H1 (cell line): ENCODE measurements around the gene NCCRP1. TPM values are rescaled to one million over a fixed set of nuclear protein-coding genes. Genes with fewer than 3 reads are reported as not detected.

Experiments used
- CTCF ChIA-PET: fragments of 300-600 bp; sonication (Branson Sonifier 250); formaldehyde crosslinking; loops from one replicate; lab custom pipeline; 2021; ENCODE audit not compliant: partially characterized antibody; lab: Charles Lee
- POLR2A ChIA-PET: fragments of 300-600 bp; sonication (Branson Sonifier 250); formaldehyde crosslinking; loops from one replicate; lab custom pipeline; 2021; ENCODE audit warnings: inconsistent platforms; ENCODE audit not compliant: partially characterized antibody; lab: Charles Lee
- DNase-seq, 2 experiments: peaks; one replicate each; pipeline versions ENCODE4 v3.0.0 to v3.0.0-alpha.2; 2010 to 2022; ENCODE audit warnings: low spot score in 2 of 2, low read depth in 1 of 2, mixed read lengths in 1 of 2
- FAIRE-seq: peaks from 2 replicates; lab custom pipeline; 2011; peaks lifted over from hg19 to GRCh38; lab: Jason Lieb, UNC
- H2AFZ ChIP-seq: 2 replicates; pipeline ENCODE4 v1.8.1; 2012; ENCODE audit warnings: low read length, inconsistent platforms
- H2AK5ac ChIP-seq: 2 replicates; pipeline ENCODE4 v1.6.1; 2013; ENCODE audit warnings: low read depth, low read length
- H2BK120ac ChIP-seq: replicated peaks from 2 replicates; pipeline ENCODE3; 2013; ENCODE audit warnings: low read depth, low read length, inconsistent platforms
- H2BK12ac ChIP-seq: 2 replicates; pipeline ENCODE4 v1.6.1; 2013; ENCODE audit warnings: low read depth, low read length
- H2BK15ac ChIP-seq: 2 replicates; pipeline ENCODE4 v1.6.1; 2013; ENCODE audit warnings: low read length
- H2BK20ac ChIP-seq: 2 replicates; pipeline ENCODE4 v1.6.1; 2013; ENCODE audit warnings: low read length
- H2BK5ac ChIP-seq: 2 replicates; pipeline ENCODE4 v1.6.1; 2013; ENCODE audit warnings: low read depth, low read length
- H3K14ac ChIP-seq: 2 replicates; pipeline ENCODE4 v1.6.1; 2013; ENCODE audit warnings: inconsistent platforms; ENCODE audit not compliant: insufficient read length
- H3K18ac ChIP-seq: 2 replicates; pipeline ENCODE4 v1.6.1; 2013; ENCODE audit warnings: low read length; ENCODE audit errors: extremely low read depth
- H3K23ac ChIP-seq: 2 replicates; pipeline ENCODE4 v1.6.1; 2013; ENCODE audit warnings: inconsistent platforms; ENCODE audit not compliant: insufficient read length
- H3K23me2 ChIP-seq: 2 replicates; pipeline ENCODE4 v1.6.1; 2013; ENCODE audit warnings: low read depth, low read length
- H3K27ac ChIP-seq: 2 replicates; pipeline ENCODE4 v1.6.1; 2011; ENCODE audit warnings: low read depth, low read length, inconsistent platforms
- H3K27me3 ChIP-seq, 4 experiments: replicated peaks in 1 of 4; 1 replicate in 1 of 4; 2 replicates in 3 of 4; pipeline versions ENCODE4 v1.6.1 to v1.8.1; 2011 to 2013; ENCODE audit warnings: low read length in 3 of 4, mild to moderate bottlenecking in 3 of 4, inconsistent platforms in 2 of 4, mixed read lengths in 2 of 4, moderate library complexity in 1 of 4; ENCODE audit not compliant: control insufficient read depth in 3 of 4, insufficient read depth in 3 of 4; ENCODE audit errors: extremely low read depth in 1 of 4
- H3K36me3 ChIP-seq, 4 experiments: 2 replicates each; pipeline versions ENCODE4 v1.6.1 to v1.8.1; 2011 to 2013; ENCODE audit warnings: mild to moderate bottlenecking in 4 of 4, low read length in 3 of 4, moderate library complexity in 2 of 4, control low read depth in 1 of 4, inconsistent platforms in 1 of 4; ENCODE audit not compliant: insufficient read depth in 4 of 4, control insufficient read depth in 2 of 4
- H3K4ac ChIP-seq: replicated peaks from 2 replicates; pipeline ENCODE3; 2013; ENCODE audit warnings: low read length, low read depth, mixed read lengths, inconsistent platforms; ENCODE audit not compliant: insufficient read length
- H3K4me1 ChIP-seq, 4 experiments: replicated peaks in 1 of 4; 1 replicate in 1 of 4; 2 replicates in 3 of 4; pipeline versions ENCODE4 v1.6.1 to v1.8.1; 2011 to 2013; ENCODE audit warnings: low read length in 3 of 4, inconsistent platforms in 2 of 4, mixed read lengths in 1 of 4; ENCODE audit not compliant: insufficient read depth in 4 of 4, control insufficient read depth in 3 of 4
- H3K4me2 ChIP-seq, 2 experiments: 2 replicates each; pipeline versions ENCODE4 v1.6.1 to v1.8.1; 2011 to 2013; ENCODE audit warnings: low read depth in 2 of 2, low read length in 2 of 2, control low read depth in 1 of 2, inconsistent platforms in 1 of 2, mild to moderate bottlenecking in 1 of 2; ENCODE audit not compliant: insufficient read depth in 1 of 2
- H3K4me3 ChIP-seq, 4 experiments: fragments of 200-600, 300-600 bp in 1 of 4; sonication (generic), shearing (Covaris generic), sonication (Bioruptor Twin) in 1 of 4; 2 replicates each; pipeline versions ENCODE4 v1.5.1 to v1.8.1; 2011 to 2016; ENCODE audit warnings: low read length in 4 of 4, low read depth in 3 of 4, control low read depth in 2 of 4, inconsistent platforms in 2 of 4, mild to moderate bottlenecking in 2 of 4, mixed read lengths in 1 of 4, moderate library complexity in 1 of 4; ENCODE audit not compliant: insufficient read depth in 2 of 4; ENCODE audit errors: extremely low read depth in 1 of 4
- H3K56ac ChIP-seq: replicated peaks from 2 replicates; pipeline ENCODE3; 2013; ENCODE audit warnings: low read depth, mild to moderate bottlenecking, mixed read lengths, low read length, inconsistent platforms; ENCODE audit not compliant: insufficient read length
- H3K79me1 ChIP-seq: 2 replicates; pipeline ENCODE4 v1.6.1; 2013; ENCODE audit warnings: low read depth, low read length, control low read depth
- H3K79me2 ChIP-seq, 2 experiments: 2 replicates each; pipeline versions ENCODE4 v1.6.1 to v1.8.1; 2012 to 2013; ENCODE audit warnings: low read length in 2 of 2, mild to moderate bottlenecking in 2 of 2, inconsistent platforms in 1 of 2; ENCODE audit not compliant: insufficient read depth in 2 of 2, control insufficient read depth in 1 of 2
- H3K9ac ChIP-seq, 4 experiments: replicated peaks in 1 of 4; 1 replicate in 1 of 4; 2 replicates in 3 of 4; pipeline versions ENCODE4 v1.6.1 to v1.8.1; 2011 to 2013; ENCODE audit warnings: low read depth in 3 of 4, low read length in 3 of 4, control low read depth in 2 of 4, mild to moderate bottlenecking in 2 of 4, moderate library complexity in 2 of 4, inconsistent platforms in 1 of 4; ENCODE audit errors: extremely low read depth in 1 of 4
- H3K9me3 ChIP-seq, 2 experiments: 2 replicates each; pipeline versions ENCODE4 v1.6.1 to v1.8.1; 2012 to 2013; ENCODE audit warnings: mild to moderate bottlenecking in 2 of 2, moderate library complexity in 2 of 2, control low read depth in 1 of 2, inconsistent platforms in 1 of 2, low read depth in 1 of 2, low read length in 1 of 2, mixed read lengths in 1 of 2; ENCODE audit not compliant: insufficient read depth in 2 of 2
- H4K20me1 ChIP-seq, 2 experiments: replicated peaks in 1 of 2; 2 replicates each; pipeline versions ENCODE3 to v1.8.1; 2011 to 2013; ENCODE audit warnings: inconsistent platforms in 2 of 2, low read length in 2 of 2, mild to moderate bottlenecking in 1 of 2; ENCODE audit not compliant: insufficient read depth in 2 of 2, control insufficient read depth in 1 of 2
- H4K5ac ChIP-seq: 2 replicates; pipeline ENCODE4 v1.6.1; 2013; ENCODE audit warnings: low read length, low read depth, mixed read lengths, inconsistent platforms; ENCODE audit not compliant: insufficient read length
- H4K8ac ChIP-seq: 2 replicates; pipeline ENCODE4 v1.8.0; 2013; ENCODE audit warnings: mild to moderate bottlenecking, moderate library complexity, low read length, inconsistent platforms; ENCODE audit not compliant: insufficient read depth; ENCODE audit errors: extremely low read depth
- H4K91ac ChIP-seq: replicated peaks from 2 replicates; pipeline ENCODE3; 2013; ENCODE audit warnings: low read length, mixed read lengths, inconsistent platforms; ENCODE audit not compliant: insufficient read length
- EGR1 ChIP-seq: IDR thresholded peaks from 2 replicates; pipeline ENCODE4 v1.6.1; 2011; ENCODE audit warnings: low read depth, low read length, borderline replicate concordance
- RFX5 ChIP-seq: IDR thresholded peaks from 2 replicates; pipeline ENCODE4 v1.6.1; 2011; ENCODE audit warnings: low read depth, low read length, improper control_type of control experiment, borderline replicate concordance
- RNF2 ChIP-seq: fragments of 200-900, 300-1000 bp; sonication (generic); IDR thresholded peaks from 2 replicates; pipeline ENCODE4 v1.7.1; 2016; ENCODE audit warnings: borderline replicate concordance, low read depth, mild to moderate bottlenecking, antibody characterized with exemption, low read length; ENCODE audit not compliant: poor library complexity, severe bottlenecking; ENCODE audit errors: missing control alignments
- SRF ChIP-seq: IDR thresholded peaks from 2 replicates; pipeline ENCODE4 v1.6.1; 2011; ENCODE audit warnings: mild to moderate bottlenecking, low read depth, low read length, moderate library complexity
- TAF7 ChIP-seq: optimal IDR thresholded peaks from 2 replicates; pipeline ENCODE3; 2011; ENCODE audit warnings: low read depth, mild to moderate bottlenecking, inconsistent platforms, low read length, moderate library complexity, borderline replicate concordance
- WGBS, 2 experiments: shearing (Covaris generic) in 1 of 2; methylation state at CpG; one replicate each; pipeline versions ENCODE4 v1.1.6 to v1.1.7; 2013 to 2015; ENCODE audit warnings: low lambda C conversion rate in 2 of 2, mixed read lengths in 2 of 2, inconsistent platforms in 1 of 2, low coverage in 1 of 2, missing lambda C conversion rate in 1 of 2; ENCODE audit not compliant: insufficient replicate concordance in 2 of 2, insufficient coverage in 1 of 2, insufficient read length in 1 of 2; ENCODE audit errors: extremely low coverage in 1 of 2, missing lambda C conversion rate in 1 of 2; 5-methylcytosine and 5-hydroxymethylcytosine counted together
- polyA plus RNA-seq, 7 experiments: library from polyadenylated mRNA; depleted of rRNA in 3 of 7; stranded (reverse) in 5 of 7; unstranded in 2 of 7; fragments of >200 nt in 5 of 7; fragments of 200-250 nt in 2 of 7; gene quantifications; 1 replicate in 5 of 7; 2 replicates in 1 of 7; 4 replicates in 1 of 7; pipeline versions ENCODE4 v1.2.1 to v1.2.3, GENCODE V29; 2011 to 2013; ENCODE audit warnings: missing spikeins in 2 of 7, mixed read lengths in 2 of 7
- total RNA-seq: library from RNA; stranded (reverse); fragmentation: NEBNext Ultra II Directional; extraction: Animal tissue kit (Norgen Biotek cat#: 25700); gene quantifications from 2 replicates; pipeline ENCODE4 v1.2.1, GENCODE V29; 2021

The NCCRP1 gene
- total and polyA plus RNA-seq, 2 of the 8 experiments (the other 6 are each of a cell fraction or from before 2014, with no cell fraction given): 2.8 to 7.9 TPM

GRCh38 chr19:39232708-39233107, 35.9 kb downstream of the NCCRP1 start:
- H3K9me3 ChIP-seq: no peaks in the 10 kb centered on the region
- H3K23ac ChIP-seq: no peak overlapping the region
- no peak overlapping the region for H2AFZ ChIP-seq
- H2BK5ac ChIP-seq: no peak overlapping the region
- no peak overlapping the region for H4K91ac ChIP-seq
- WGBS, 2 experiments: 84% methylated on average over 5 of the region's 5 CpGs; no CpG with 5 or more reads in 1 of the 2 experiments
- TF ChIP-seq RFX5 (no peak), SRF (no peak), TAF7 (no peak), RNF2 (no peak), EGR1 (no peak)
- no peak overlapping the region for H2BK15ac ChIP-seq
- H3K4me2 ChIP-seq: no peak overlapping the region
- CTCF ChIA-PET: interaction anchor here (0.8 to 1.7 kb wide), 6 partner anchors 18 to 108 kb away, joined by 3 to 8 read pairs (median 4); no protein-coding TSS in a partner anchor
- no peaks in the 10 kb centered on the region for H3K4me1 ChIP-seq
- H3K27ac ChIP-seq: no peak overlapping the region
- H3K79me1 ChIP-seq: no peaks in the 10 kb centered on the region
- H3K9ac ChIP-seq: no peak overlapping the region
- H3K56ac ChIP-seq: no peak overlapping the region
- no peak overlapping the region for H2AK5ac ChIP-seq
- no peak overlapping the region for H2BK12ac ChIP-seq
- no peaks in the 10 kb centered on the region for H3K36me3 ChIP-seq
- POLR2A ChIA-PET: interaction anchor here (1.3 kb wide), 1 partner anchor 158 kb away, joined by 3 read pairs; the partner anchor contains the start of genes MED29 and PAF1
- H4K20me1 ChIP-seq: peaks cover 0 to 1% of the 10 kb centered on the region in 2 experiments
- no peaks in the 10 kb centered on the region for H3K79me2 ChIP-seq
- DNase-seq (no peak), FAIRE-seq (no peak)
- no peak overlapping the region for H3K4me3 ChIP-seq
- no peak overlapping the region for H3K4ac ChIP-seq
- H2BK120ac ChIP-seq: no peak overlapping the region
- no peak overlapping the region for H4K5ac ChIP-seq
- H2BK20ac ChIP-seq: no peak overlapping the region
- H3K23me2 ChIP-seq: no peaks in the 10 kb centered on the region; the same call in 1 of the 2 replicates
- no peak overlapping the region for H4K8ac ChIP-seq
- no peak overlapping the region for H3K18ac ChIP-seq
- H3K14ac ChIP-seq: no peak overlapping the region
- 0 out of 7 replicates have a peak, but pooled peaks cover 0 to 3% (median 0%) of the 10 kb centered on the region in 4 experiments for H3K27me3 ChIP-seq
